GM18520 (cell line): ENCODE measurements around the gene UBE3C.
"Not testable (repeated sequence)": the region's sequence is repeated elsewhere in the genome, so short reads cannot be mapped to it uniquely, and the experiment has no call there.

Experiments
- ATAC-seq: cut with Tn5 transposase; IDR thresholded peaks from one replicate; pipeline ENCODE4 v1.9.1; 2021; ENCODE audit not compliant: unreplicated experiment

UBE3C gene

GRCh38 chr7:157234271-157234670 is 95.5 kb downstream of the UBE3C start:
- ATAC-seq = no peak

GRCh38 chr7:157235357-157236333 is 96.9 kb downstream of the UBE3C start:
- no peak for ATAC-seq

GRCh38 chr7:157238087-157238486 is 99.4 kb downstream of the UBE3C start:
- ATAC-seq = no peak

- no peak for ATAC-seq
These were observed 101.0 kb downstream of the UBE3C start for GRCh38 chr7:157239571-157240270.

GRCh38 chr7:157241631-157242030 is 102.9 kb downstream of the UBE3C start:
- no peak for ATAC-seq

- ATAC-seq = no peak
These were observed 106.0 kb downstream of the UBE3C start for GRCh38 chr7:157244516-157245294.

GRCh38 chr7:157246052-157246451 is 107.3 kb downstream of the UBE3C start:
- ATAC-seq = no peak

- ATAC-seq = no peak
These were observed 109.9 kb downstream of the UBE3C start for GRCh38 chr7:157248659-157249058.

- no peak for ATAC-seq
These were observed 112.0 kb downstream of the UBE3C start for GRCh38 chr7:157250605-157251228.

GRCh38 chr7:157251817-157252216 is 113.1 kb downstream of the UBE3C start:
- ATAC-seq = not testable (repeated sequence)

GRCh38 chr7:157253850-157254249 is 115.1 kb downstream of the UBE3C start:
- ATAC-seq = no peak

GRCh38 chr7:157254781-157255180 is 116.1 kb downstream of the UBE3C start:
- not testable (repeated sequence) for ATAC-seq

GRCh38 chr7:157255201-157255606 is 116.5 kb downstream of the UBE3C start:
- no peak for ATAC-seq

- no peak for ATAC-seq
These were observed 124.4 kb downstream of the UBE3C start for GRCh38 chr7:157263156-157263555.

GRCh38 chr7:157265051-157265450 is 126.3 kb downstream of the UBE3C start:
- ATAC-seq = no peak

- no peak for ATAC-seq
These were observed 127.5 kb downstream of the UBE3C start for GRCh38 chr7:157266272-157266671.

GRCh38 chr7:157267516-157267915 is 128.8 kb downstream of the UBE3C start:
- ATAC-seq = no peak

- ATAC-seq = no peak
These were observed 129.2 kb downstream of the UBE3C start for GRCh38 chr7:157267956-157268355.

- no peak for ATAC-seq
These were observed 129.8 kb downstream of the UBE3C start for GRCh38 chr7:157268540-157268939.

GRCh38 chr7:157269341-157270059 is 130.8 kb downstream of the UBE3C start:
- ATAC-seq = no peak
